ENCODE data around the gene CCDC102B.
"Not testable (repeated sequence)": the region's sequence is repeated elsewhere in the genome, so short reads cannot be mapped to it uniquely, and the experiment has no call there.

The CCDC102B gene

DNA sequence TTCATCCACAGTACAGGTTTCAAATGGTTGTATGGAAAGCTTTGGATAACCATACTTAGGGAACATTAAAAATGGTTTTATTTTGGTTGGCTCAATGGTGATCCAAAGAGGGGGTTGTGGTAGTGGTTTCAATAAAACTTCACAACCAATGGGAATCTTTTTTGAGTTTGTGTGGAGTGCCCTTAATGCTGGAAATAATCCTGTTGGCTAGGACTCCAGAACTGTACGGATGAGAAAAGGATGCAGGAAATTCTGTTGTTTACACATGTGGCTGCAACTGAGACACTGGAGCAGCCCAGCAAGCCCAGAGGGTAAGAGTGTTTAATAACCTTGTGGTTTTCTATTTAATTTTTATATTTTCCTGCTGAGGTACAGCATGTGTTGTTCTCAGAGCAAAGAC lies at the start of gene CCDC102B:
TSS of gene CCDC102B (plus strand) at position 210 of the 400 bp plus-strand sequence. CDS start 38,684 bp downstream, outside the sequence.
- DNase-seq = peak; percentile 83

DNA sequence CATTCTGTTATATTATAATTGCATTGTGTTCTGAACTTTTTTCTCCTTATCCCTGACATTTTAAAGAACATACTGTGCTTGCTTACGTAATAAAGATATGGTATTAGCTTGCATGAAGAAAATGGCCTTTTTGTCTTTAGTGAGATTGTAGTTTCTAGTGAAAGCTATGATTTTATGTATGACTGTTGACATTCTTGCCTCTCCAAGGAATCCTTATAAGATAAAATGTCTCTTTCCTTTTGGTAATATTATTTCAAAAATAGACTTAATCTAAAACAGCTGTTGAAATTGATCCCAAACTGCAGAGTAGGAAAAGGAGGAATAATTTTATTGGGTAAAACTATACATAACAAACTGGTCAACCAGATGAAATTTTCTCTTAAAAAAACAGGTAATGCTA lies 40.8 kb upstream of the CCDC102B start:
- DNase-seq = peak; percentile 35

DNA sequence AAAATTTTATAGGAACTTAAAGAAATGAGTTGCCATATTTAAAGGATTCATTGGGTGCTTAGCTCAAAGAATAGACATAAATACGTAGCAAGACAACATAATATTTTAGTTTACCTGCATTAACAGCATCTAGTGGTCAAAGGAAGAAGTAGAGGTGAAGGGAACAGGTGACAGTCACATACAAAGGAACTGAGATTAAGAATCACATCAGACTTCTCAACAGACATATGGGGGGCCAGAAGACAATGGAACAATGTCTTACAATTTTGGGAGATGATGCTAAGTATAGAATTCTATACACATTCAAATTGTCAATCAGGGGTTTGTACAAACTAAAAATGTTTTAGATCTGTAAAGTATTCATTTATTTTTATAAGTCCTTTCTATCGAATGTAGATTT lies 38.6 kb upstream of the CCDC102B start:
- no peak for DNase-seq

DNA sequence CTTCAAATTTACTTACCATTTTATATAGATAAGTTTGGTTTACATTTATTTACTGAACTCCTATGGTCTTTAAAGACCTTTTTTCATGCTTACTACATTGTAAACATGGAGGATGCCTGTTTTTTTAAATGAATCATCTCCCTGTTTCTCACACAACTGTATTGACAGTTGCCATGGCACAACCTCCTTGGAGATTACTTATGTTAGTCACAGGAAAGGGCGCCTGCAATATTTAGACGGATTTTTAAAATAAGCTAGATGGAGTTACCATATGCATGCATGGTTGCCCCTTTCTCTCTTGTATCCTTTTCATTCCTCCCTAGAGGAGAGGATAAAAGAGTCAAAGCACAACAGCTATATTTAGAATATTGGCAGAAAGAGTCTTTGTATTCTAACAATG lies 34.8 kb upstream of the CCDC102B start:
- peak; percentile 46 for DNase-seq

DNA sequence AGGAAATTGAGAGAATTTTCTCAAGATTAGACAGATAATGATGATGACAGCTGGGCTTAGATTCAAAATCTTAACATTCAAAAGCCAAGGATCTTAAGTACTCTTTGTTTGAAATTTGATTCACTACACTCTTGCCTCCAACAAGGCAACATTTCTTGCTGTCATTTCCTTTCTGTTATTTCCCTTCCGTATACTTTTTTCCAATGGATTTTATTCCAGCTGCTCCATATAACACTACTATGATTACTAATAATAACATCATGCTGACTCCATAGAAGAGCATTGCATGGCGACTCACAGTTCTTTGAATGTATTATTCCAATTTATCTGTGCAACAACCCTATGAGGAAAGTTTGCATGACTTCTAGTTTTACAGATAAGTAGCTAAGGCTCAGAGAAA lies 33.9 kb upstream of the CCDC102B start:
- peak; percentile 37 for DNase-seq

DNA sequence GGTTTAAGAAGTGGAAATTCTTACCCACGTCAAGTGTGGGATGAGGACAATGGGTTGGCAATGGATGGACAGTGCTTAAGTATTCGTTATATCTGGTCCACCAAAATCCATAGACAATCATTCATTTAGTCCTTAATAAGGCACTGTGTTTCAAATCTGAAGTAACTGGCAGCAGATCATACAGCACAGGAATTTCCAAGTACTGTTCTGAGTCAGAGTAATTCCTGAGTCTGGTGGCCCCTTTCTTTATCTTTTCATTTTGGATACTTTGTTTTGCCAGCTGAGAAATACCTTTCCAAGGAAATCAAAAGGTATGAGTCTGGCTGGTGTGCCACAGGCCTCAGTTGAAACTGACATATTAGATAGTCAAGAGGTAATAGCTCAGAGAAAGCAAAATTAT lies 31.4 kb upstream of the CCDC102B start:
- no peak for DNase-seq

DNA sequence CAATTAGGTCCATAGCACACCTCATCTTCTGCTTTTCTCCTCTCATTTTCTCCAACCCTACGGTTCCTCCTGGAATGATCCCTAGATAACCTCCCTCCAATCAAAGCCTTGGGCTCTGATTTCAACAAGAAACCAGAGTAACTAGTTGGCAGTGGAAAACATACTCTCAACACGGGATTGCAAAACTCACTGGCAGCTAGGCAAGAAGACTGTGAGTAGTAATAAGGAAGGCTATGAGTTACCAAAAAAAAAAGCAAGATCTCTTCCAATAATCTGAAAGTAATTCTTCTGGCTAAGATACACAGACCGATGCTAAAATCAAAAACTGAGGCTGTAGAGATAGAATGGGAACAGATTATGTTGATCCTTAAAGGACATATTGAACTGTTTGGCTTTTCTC lies 28.4 kb upstream of the CCDC102B start:
- no peak for DNase-seq

DNA sequence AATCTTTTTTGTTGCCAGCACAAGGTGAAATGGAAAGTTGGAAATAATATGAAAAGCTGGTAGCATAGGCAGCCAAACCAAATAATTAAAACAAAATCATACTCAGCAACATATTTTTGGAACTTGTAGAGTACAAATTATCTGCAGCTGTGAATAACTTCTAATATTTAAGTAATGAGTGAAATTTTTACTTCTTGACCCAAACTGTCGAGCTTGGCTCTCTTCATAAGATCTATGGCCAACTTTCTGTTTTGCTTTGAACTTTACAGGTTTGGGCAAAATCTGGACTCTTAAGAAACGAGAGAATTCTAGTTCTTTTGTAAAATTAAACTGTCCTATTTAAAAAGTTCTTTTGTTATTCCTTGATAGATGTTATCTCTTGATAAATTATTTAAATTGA lies 25.6 kb upstream of the CCDC102B start:
- DNase-seq = no peak

DNA sequence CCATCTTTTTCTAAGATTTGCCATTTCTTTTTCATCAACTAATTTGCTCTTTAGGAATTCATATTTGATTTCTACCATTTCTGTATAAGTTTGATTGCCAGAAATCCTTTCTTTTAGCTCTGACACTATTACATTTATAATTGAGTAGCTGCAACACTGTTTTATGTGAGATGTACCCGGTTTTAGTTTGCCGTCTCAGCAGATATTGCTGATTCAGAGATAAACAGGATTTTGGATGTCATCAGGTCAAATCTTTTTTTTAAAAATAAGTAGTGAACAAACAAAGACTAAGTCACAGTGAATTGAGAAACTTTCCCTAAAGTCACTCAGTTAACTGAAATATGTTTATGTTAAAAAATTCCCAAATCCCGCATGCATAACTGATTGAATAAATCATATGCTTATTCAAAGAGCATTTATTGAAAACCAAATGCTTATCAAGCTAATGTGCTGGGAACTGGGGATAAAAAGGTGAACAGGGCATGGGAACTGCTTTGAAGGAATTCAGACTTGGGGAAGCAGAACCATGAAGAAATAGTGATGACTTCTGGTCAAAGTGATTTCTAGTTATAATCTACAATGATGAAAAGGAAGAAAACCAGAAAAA lies 19.5 kb upstream of the CCDC102B start:
- no peak for DNase-seq

DNA sequence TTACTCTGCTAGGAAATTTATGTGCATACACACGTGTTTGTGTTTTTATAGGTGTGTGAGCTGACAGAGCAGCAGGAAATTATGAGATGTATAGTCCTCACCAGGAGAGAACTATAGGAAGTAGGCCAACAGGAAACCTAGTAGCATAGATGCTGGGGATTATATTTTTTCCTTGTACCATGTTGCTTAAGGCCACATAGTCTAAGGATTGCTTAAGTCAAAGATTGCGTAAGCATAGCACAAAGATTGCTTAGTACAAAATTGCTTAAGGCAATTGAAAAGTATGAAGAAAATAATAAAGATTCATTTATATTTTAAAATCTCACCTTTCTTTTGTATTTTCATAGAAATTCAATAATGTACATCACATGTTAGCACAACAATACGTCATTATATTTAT lies 18.7 kb upstream of the CCDC102B start:
- DNase-seq = peak; percentile 62

DNA sequence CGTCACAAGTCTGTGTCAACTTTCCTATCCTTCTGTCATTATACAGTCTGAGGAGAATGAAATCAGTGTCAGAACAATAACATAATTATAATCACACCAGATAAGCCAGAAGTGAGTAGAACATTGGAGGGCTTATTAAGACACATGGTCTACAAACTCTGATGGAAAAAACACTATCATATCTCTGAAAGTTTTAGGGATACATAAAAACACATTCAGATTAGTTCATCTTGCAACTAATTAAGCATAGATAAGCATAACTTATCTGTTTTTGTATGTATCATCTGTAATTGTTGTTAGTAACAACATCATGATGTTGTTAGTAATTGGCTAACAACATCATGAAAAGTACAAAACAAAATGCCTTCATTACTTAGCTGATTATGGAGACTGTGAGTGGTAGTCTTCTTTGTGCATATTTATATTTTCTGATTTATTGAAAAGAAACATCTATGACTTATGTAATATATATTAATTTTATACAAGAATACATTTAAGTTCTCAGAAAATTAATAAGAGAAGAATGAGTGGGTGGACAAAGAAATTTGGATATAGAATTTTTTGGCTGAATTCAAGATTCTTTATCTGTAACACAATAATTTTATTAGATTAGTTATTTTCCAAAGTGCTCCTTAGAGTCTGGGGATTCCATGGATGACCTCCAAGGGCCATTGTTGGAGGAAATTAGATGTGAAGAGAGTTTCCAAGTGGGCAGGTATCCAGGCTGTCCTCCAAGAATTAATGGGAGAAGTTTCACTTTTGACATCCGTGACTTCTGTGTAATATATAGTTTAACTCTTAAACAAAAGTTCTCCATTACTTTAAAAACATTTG lies 16.9 kb upstream of the CCDC102B start:
- no peak for DNase-seq

DNA sequence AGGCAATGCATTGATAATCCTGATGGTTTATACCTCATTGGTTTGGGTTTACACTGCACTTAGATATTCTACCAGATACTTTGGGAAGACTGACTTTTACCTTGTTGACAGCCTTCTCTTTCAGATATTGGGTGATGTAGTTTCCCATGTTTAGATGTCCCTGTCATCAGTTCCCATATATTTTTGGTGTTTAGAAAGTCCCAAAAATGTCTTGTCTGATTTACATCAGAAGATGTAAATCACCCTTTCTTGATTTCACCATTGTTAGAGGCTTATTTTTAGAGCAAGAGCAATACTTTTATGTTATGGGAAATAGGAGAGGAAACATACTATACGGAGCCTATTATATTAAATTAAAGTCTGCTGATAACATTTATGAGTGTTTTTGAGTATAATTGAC lies 14.4 kb upstream of the CCDC102B start:
- no peak for DNase-seq

DNA sequence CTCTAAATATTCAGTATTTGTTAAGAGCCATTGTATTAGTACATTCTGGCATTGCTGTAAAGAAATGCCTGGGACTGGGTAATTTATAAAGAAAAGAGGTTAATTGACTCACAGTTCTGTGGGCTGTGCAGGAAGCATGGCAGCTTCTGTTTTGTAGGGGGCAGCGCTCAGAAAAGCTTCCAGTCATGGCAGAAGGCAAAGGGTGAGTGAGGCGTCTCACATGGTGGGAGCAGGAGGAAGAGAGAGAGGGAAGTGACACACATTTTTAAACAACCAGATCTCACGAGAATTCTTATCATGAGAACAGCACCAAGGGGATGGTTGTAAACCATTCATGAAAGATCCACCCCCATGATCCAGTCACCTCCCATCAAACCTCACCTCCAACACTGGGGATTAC lies 13.8 kb upstream of the CCDC102B start:
- no peak for DNase-seq

DNA sequence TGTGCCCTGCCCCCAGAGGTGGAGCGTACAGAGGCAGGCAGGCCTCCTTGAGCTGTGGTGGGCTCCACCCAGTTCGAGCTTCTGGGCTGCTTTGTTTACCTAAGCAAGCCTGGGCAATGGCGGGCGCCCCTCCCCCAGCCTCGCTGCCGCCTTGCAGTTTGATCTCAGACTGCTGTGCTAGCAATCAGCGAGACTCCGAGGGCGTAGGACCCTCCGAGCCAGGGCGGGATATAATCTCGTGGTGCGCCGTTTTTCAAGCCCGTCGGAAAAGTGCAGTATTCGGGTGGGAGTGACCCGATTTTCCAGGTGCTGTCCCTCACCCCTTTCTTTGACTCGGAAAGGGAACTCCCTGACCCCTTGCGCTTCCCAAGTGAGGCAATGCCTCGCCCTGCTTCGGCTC lies 7.6 kb upstream of the CCDC102B start:
- DNase-seq = not testable (repeated sequence)

DNA sequence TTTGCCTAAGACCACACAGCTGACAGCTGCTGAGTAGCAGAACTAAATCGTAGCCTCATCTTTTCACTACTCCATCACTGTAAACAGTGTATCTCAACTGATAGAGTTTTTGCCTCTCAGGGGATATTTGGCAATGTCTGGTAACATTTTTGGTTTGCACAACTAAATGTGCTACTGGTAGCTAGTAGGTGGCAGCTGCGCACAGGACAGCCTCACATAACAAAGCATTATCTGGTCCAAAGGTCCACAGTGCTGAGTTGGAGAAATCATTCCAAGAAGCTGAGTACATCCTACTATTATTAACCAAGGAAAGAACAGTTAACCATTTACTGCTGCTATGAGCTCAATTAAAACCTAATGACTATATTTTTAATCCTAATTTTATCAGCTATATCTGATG lies 6.1 kb upstream of the CCDC102B start:
- DNase-seq = peak; percentile 18

DNA sequence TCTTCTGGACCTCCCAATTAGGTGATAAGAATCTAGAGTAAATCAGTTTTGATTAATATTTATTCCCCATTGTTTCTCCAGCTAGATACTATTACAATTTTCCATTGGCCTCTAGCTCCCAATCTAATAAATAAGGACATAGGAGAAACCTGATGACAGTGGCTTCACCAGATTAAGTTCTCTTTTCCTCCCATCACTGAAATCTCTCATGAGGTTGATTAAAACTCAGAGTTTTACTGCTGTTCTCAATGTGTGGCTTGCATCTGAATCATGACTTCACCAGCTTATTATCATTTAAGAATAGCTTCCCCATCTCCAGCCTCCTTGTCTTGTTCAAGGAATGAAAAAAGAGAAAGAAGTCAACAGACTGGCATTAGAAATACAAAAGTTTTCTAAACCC lies 3.9 kb upstream of the CCDC102B start:
- peak; percentile 64 for DNase-seq

DNA sequence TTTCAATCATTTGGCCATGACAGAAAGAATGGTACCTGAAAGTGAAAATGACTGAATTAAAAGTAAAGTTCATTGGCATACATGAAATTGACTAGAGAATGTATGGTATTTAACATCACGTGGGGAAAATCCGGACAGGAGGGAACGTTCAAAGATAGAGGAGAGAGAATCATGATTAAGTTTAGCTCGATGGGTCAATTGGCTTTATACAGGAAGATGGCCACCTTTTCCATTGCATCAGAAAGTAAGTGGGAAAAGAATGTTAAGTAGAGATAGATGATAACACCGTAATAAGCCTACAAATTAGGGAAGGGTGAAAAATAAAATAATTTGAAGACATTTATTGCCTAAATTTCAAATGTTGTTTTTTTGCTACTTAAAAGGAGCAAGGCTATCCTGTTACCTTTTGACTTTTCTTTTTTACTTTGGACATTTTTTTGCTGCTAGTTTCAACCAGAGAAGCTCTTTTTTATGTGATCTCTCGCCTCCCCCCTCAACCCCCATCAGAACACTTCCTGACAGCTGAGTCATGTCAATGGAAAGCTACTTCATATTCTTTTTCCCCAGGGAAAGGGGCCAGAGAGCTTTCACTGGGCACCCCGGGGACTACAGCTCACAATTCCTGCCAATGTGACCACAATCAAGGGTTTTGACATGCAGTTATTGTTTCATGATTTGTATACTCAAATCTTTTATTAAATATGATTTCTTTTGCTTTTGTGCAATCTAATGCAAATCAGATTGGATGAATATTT lies 767 bp upstream of the CCDC102B start:
- DNase-seq = peak; percentile 92

DNA sequence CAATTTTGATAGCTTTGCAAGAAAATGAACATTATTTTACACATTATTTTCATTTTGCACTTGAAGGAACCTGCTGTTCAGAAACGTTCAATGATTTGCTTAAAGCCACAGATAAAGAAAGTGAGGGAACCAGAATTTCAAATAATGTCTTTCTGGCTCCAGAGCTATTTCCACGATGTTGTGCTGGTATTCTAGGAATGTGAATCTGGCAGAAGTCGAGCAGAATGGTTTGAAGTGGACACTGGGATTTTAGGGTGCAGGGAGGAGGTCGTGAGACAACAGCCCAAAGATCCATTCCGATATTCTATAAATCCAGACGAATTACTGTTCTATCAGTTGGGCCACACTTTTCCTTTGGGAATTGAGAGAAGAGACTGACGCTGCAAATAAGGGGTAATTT lies 2.2 kb downstream of the CCDC102B start:
- no peak for DNase-seq

DNA sequence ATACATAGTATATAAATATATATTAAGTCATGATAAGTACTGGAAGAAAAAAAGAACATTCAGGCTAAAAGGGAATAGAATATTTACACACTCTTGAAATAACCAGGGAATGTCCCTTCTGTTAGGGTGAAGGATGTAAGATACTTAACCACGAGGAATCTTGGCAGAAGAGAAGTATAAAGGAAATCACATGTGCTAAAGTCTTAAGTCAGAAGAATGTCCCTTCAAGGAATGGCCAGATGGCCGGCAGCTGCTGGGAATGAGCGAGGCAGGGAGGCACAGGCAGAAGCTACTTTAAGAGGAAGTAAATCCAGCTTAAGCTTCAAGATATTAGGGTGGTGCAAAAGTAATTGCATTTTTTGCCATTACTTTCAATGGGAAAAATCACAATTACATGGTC lies 5.5 kb downstream of the CCDC102B start:
- peak; percentile 88 for DNase-seq

DNA sequence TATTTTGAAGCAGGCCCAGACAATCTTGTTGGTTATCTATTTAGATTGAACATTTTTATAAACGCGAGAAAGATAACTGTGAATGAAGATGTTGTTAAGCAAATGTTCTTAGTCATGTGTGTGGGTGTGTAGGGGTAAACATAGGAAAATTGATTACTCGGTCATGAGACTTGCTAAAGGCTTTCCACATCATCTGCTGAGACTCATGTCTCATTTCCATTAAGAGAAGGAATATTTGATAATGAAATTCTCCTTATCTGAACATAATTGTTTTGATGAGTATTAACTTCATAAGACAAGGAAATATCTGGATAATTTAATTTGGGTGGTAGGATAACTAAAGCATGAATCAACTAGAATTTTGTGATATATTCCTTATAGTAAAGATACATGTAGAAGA lies 19.7 kb downstream of the CCDC102B start:
- peak; percentile 20 for DNase-seq

DNA sequence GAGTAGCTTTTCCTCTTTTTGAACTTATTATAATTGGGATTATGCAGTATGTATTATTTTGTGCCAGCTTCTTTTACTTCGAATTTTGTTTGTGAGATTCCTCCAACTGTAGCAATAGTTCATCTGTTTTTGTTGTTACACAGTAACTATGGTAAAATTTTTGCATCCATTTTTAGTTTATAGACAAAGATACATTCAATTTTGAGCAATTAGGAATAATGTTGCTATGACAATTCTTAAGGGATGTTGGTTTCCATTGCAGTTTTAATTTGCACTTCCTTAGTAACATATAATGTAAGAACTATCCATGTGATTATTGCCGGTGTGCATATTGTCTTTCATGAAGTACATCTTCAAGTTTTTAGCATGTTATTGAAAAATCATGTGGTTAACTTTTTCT lies 20.7 kb downstream of the CCDC102B start:
- no peak for DNase-seq

DNA sequence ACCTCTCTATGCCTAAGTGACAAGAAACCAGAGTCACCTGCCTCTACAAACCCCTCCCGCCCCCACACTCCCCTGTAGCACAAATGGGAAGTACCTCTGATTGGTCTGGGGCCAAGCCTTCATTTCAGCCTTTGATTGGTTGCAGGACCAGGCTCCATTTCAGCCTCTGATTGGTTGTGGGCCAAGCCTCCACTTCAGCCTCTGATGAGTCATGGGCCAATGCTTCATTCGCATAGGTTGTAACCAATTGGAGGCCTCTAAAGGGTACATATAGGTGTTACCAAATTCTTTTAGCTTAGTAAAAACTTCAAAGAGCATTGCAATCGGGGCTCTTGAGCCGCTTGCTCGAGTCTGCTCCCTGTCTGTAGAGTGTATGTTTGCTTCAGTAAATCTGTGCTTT lies 25.0 kb downstream of the CCDC102B start:
- DNase-seq = no peak

DNA sequence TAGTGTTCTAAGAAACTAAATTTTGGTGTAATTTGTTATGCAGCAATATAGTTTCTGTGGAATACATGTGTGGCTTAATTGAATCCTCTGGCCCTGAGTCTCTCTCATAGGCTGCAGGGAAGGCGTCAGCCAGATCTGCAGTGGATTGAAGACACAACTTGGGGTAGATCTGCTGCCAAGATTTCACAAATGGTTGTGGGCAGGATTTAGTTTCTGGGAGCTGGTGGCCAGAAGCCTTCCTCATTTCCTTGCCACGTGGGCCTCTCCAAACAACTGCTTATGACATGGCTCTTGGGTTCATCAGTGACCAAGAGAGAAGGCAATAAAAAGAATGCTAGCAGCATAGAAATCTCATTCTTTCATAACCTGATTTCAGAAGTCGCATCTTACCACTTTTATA lies 28.2 kb downstream of the CCDC102B start:
- no peak for DNase-seq

Data from fibroblast of skin of right quadriceps (primary cell).